K562 (cell line): ENCODE results near the gene PPM1M. TPM values are rescaled to one million over a fixed set of nuclear protein-coding genes. Genes with fewer than 3 reads are reported as not detected.

ENCODE experiments used
- ATAC-seq: fragments of 200-7000 bp; cut with Tn5 transposase; 3 replicates; pipeline ENCODE4 v1.9.1; 2020; ENCODE audit warnings: moderate library complexity
- BruUV-seq: library from RNA; stranded (reverse); fragments of 400-500 nt; replicated peaks from 2 replicates; lab custom pipeline; 2021; lab: Mats Ljungman, UMichigan
- CTCF ChIA-PET: fragments of 300-600 bp; formaldehyde crosslinking; extraction: SDS; loops from one replicate; lab custom pipeline; 2021; ENCODE audit warnings: low intra/inter-chr PET ratio; lab: Yijun Ruan, JAX
- POLR2A ChIA-PET: fragments of 300-600, 350-650 bp; sonication (Branson Sonifier 250); formaldehyde crosslinking; extraction: SDS; loops from one replicate; lab custom pipeline; 2021; ENCODE audit warnings: antibody characterized with exemption, inconsistent platforms; lab: Yijun Ruan, JAX
- DNase-seq, 4 experiments: peaks; one replicate each; pipeline versions ENCODE4 v3.0.0 to v3.0.0-alpha.2; 2011 to 2018; ENCODE audit warnings: low spot score in 3 of 4, mixed read lengths in 3 of 4; ENCODE audit errors: extremely low read depth in 1 of 4
- FAIRE-seq: peaks from 2 replicates; lab custom pipeline; 2011; peaks lifted over from hg19 to GRCh38; lab: Jason Lieb, UNC
- H2AFZ ChIP-seq: 2 replicates; pipeline ENCODE4 v1.6.0; 2011; ENCODE audit warnings: low read depth, low read length, control low read depth, inconsistent platforms
- H3K27ac ChIP-seq: fragments of 200-600 bp; 3 replicates; pipeline ENCODE4 v1.8.0; 2011; ENCODE audit warnings: low read depth, mild to moderate bottlenecking, control low read depth, inconsistent platforms, low read length, moderate library complexity, mixed read lengths; ENCODE audit errors: extremely low read depth
- H3K27me3 ChIP-seq, 2 experiments: fragments of 300-600 bp in 1 of 2; 2 replicates in 1 of 2; 3 replicates in 1 of 2; pipeline versions ENCODE4 v1.6.0 to v1.8.0; 2011; ENCODE audit warnings: inconsistent platforms in 2 of 2, low read length in 2 of 2, mild to moderate bottlenecking in 1 of 2, mixed read lengths in 1 of 2, moderate library complexity in 1 of 2; ENCODE audit not compliant: control insufficient read depth in 2 of 2, insufficient read depth in 2 of 2
- H3K36me3 ChIP-seq: fragments of 300-600 bp; 3 replicates; pipeline ENCODE4 v1.8.0; 2011; ENCODE audit warnings: mild to moderate bottlenecking, low read length, inconsistent platforms; ENCODE audit not compliant: control insufficient read depth, insufficient read depth
- H3K4me1 ChIP-seq, 2 experiments: fragments of 200-600 bp in 1 of 2; replicated peaks in 1 of 2; 2 replicates in 1 of 2; 3 replicates in 1 of 2; pipeline versions ENCODE4 v1.5.1 to v1.8.0; 2011; ENCODE audit warnings: inconsistent platforms in 2 of 2, low read length in 2 of 2, mild to moderate bottlenecking in 1 of 2, mixed read lengths in 1 of 2, moderate library complexity in 1 of 2; ENCODE audit not compliant: control insufficient read depth in 2 of 2, insufficient read depth in 2 of 2
- H3K4me2 ChIP-seq: 2 replicates; pipeline ENCODE4 v1.6.1; 2011; ENCODE audit warnings: low read length, control low read depth, inconsistent platforms, mixed read lengths; ENCODE audit not compliant: insufficient read depth
- H3K4me3 ChIP-seq: fragments of 200-600 bp; sonication (generic), shearing (Covaris generic); 2 replicates; pipeline ENCODE4 v1.5.1; 2016; ENCODE audit warnings: control low read depth, inconsistent platforms
- H3K79me2 ChIP-seq: fragments of 200-600 bp; 3 replicates; pipeline ENCODE4 v1.8.0; 2011; ENCODE audit warnings: low read length, inconsistent platforms; ENCODE audit not compliant: control insufficient read depth, insufficient read depth
- H3K9ac ChIP-seq, 2 experiments: 2 replicates each; pipeline versions ENCODE4 v1.6.0 to v1.6.1; 2011; ENCODE audit warnings: low read depth in 2 of 2, low read length in 2 of 2, control low read depth in 1 of 2, inconsistent platforms in 1 of 2, mild to moderate bottlenecking in 1 of 2, mixed read lengths in 1 of 2; ENCODE audit not compliant: insufficient read depth in 1 of 2
- H3K9me1 ChIP-seq: one replicate; pipeline ENCODE4 v1.6.0; 2011; ENCODE audit warnings: inconsistent platforms, mild to moderate bottlenecking, low read length, moderate library complexity; ENCODE audit not compliant: control insufficient read depth, insufficient read depth
- H3K9me3 ChIP-seq: replicated peaks from 2 replicates; pipeline ENCODE4 v1.5.1; 2011; ENCODE audit warnings: low read depth, low read length, inconsistent platforms; ENCODE audit not compliant: control insufficient read depth, insufficient read depth
- H4K20me1 ChIP-seq: replicated peaks from 2 replicates; pipeline ENCODE4 v1.6.1; 2011; ENCODE audit warnings: low read length, inconsistent platforms, mixed read lengths; ENCODE audit not compliant: control insufficient read depth, insufficient read depth
- HNRNPLL ChIP-seq: fragments of 200-400 bp; formaldehyde crosslinking; IDR thresholded peaks from 2 replicates; pipeline ENCODE4 v1.6.1; 2017; ENCODE audit warnings: low read length, low read depth, mild to moderate bottlenecking; ENCODE audit not compliant: poor library complexity, severe bottlenecking
- ZBTB7A ChIP-seq: IDR thresholded peaks from 2 replicates; pipeline ENCODE4 v1.6.1; 2011; ENCODE audit warnings: low read depth, mild to moderate bottlenecking, low read length, moderate library complexity, borderline replicate concordance; ENCODE audit not compliant: control insufficient read depth
- ZNF668 ChIP-seq: fragments of 250-450 bp; sonication (Bioruptor Pico); IDR thresholded peaks from 2 replicates; pipeline ENCODE4 v1.8.0; 2022; ENCODE audit warnings: mild to moderate bottlenecking, inconsistent platforms
- WGBS: fragments of 100-300 bp; shearing (Covaris generic); methylation state at CpG from one replicate; pipeline ENCODE4 v1.1.6; 2016; ENCODE audit warnings: low coverage, mixed read lengths; ENCODE audit not compliant: insufficient coverage; ENCODE audit errors: missing lambda C conversion rate; 5-methylcytosine and 5-hydroxymethylcytosine counted together
- in situ Hi-C: fragments of 300-500 bp; cut with MboI; formaldehyde crosslinking; loops from 4 replicates; pipeline ENCODE4 v1.15.0; 2018; ENCODE audit warnings: inconsistent platforms, mixed read lengths
- intact Hi-C: fragments of 100-400 bp; cut with micrococcal nuclease; formaldehyde crosslinking; loops from 2 replicates; pipeline ENCODE4 v1.14.2; 2022
- polyA plus RNA-seq, 8 experiments: library from polyadenylated mRNA; depleted of rRNA in 4 of 8; stranded (reverse) in 5 of 8; unstranded in 3 of 8; fragments of >200 nt; fragmentation: Nextera tagmentation in 2 of 8; fragmentation: Illumina TruSeq in 1 of 8; extraction: Ambion mirVana in 2 of 8; extraction: Trizol in 1 of 8; gene quantifications; 2 replicates each; pipeline versions ENCODE4 v1.2.1 to v1.2.3, GENCODE V29; 2011 to 2014; ENCODE audit warnings: inconsistent platforms in 1 of 8, missing spikeins in 1 of 8
- total RNA-seq, 7 experiments: library from RNA; depleted of rRNA in 6 of 7; stranded (reverse); fragments of >200 nt in 6 of 7; fragmentation: Illumina TruSeq in 2 of 7; extraction: Trizol in 2 of 7; gene quantifications; 2 replicates each; pipeline versions ENCODE4 v1.2.1 to v1.2.3, GENCODE V29; 2011 to 2021; ENCODE audit warnings: low replicate concordance in 1 of 7

Gene PPM1M
- total and polyA plus RNA-seq, 9 of the 15 experiments (the other 6 are each of a cell fraction or from before 2014, with no cell fraction given), result 1.4 to 9.2 (median 4.4) TPM

DNA sequence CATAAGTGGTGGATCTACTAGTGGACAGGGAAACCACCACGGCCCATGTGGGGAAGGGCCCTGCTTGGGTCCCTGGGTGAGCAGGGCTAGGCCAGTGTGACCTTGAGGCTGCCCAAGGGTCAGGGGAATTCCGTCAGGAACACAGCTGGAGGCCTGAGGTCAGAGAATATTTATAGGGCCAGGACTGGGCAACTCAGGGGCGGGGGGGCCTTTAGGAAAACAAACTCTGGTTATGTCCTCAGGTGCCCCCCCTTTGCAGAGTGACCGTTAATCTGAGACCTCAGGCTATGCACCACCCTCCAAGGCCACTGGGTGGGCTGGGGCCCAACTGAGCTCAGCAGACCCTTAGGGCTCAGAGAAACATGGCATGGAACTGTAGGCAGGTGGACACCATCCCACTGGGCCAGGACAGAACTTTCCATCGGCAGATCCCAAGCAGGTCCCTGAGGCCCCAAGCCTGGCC is 9.1 kb upstream of the PPM1M start:
- intact Hi-C loops, result no loop called here
- Histone ChIP-seq H3K4me2 (no peak overlapping the region; the same call in 1 of the 2 replicates), H3K27me3 (no peaks in the 10 kb centered on the region), H3K9me1 (no peaks in the 10 kb centered on the region), H3K27ac (peak overlapping the region; percentile 74; the same call in 2 of the 3 replicates), H3K9me3 (no peaks in the 10 kb centered on the region), H3K4me3 (no peak overlapping the region), H2AFZ (no peak overlapping the region), H3K9ac (peak overlapping the region in 1 of 2 experiments; percentile 96; a peak in 3 of 4 replicates), H4K20me1 (no peaks in the 10 kb centered on the region; the same call in 1 of the 2 replicates), H3K36me3 (peaks cover 10% of the 10 kb centered on the region; the same call in 2 of the 3 replicates), H3K4me1 (peaks cover 32 to 55% of the 10 kb centered on the region in 2 experiments), H3K79me2 (peaks cover 51% of the 10 kb centered on the region)
- DNase-seq (no peak), ATAC-seq (no peak), FAIRE-seq (no peak)
- in situ Hi-C loops, result no loop called here
- CTCF ChIA-PET, result no interaction called here
- POLR2A ChIA-PET, result interaction anchor here (1.1 to 1.7 kb wide), 3 partner anchors 9 to 42 kb away, joined by 3 to 8 read pairs (median 5); partner anchors contain the start of gene WDR82
- 81% methylated on average over 3 of the region's 5 CpGs for WGBS
- TF ChIP-seq ZBTB7A (peak; percentile 23; the same call in 1 of the 2 replicates), ZNF668 (CRISPR knock-in tag) (no peak), HNRNPLL (no peak)
- no TSS peak for BruUV-seq
